Esophagus (tissue), 2 donors: ENCODE results near the gene INVS. TPM values are rescaled to one million over a fixed set of nuclear protein-coding genes. Genes with fewer than 3 reads are reported as not detected.
"Not testable (repeated sequence)": the region's sequence is repeated elsewhere in the genome, so short reads cannot be mapped to it uniquely, and the experiment has no call there.

ENCODE experiments used
- H3K27ac ChIP-seq, 2 donors: one replicate each; pipeline ENCODE4 v1.5.1; 2013; ENCODE audit warnings: low read depth in 2 of 2, mild to moderate bottlenecking in 2 of 2, inconsistent platforms in 1 of 2, low read length in 1 of 2, moderate library complexity in 1 of 2
- H3K27me3 ChIP-seq, 2 donors: one replicate each; pipeline ENCODE4 v1.6.1; 2013; ENCODE audit warnings: low read length in 2 of 2, control low read depth in 1 of 2, mild to moderate bottlenecking in 1 of 2; ENCODE audit not compliant: insufficient read depth in 2 of 2, control insufficient read depth in 1 of 2
- H3K36me3 ChIP-seq, 2 donors: one replicate each; pipeline ENCODE4 v1.6.1; 2013; ENCODE audit warnings: low read length in 1 of 2; ENCODE audit not compliant: control insufficient read depth in 2 of 2, insufficient read depth in 2 of 2
- H3K4me1 ChIP-seq, 2 donors: one replicate each; pipeline ENCODE4 v1.6.1; 2013; ENCODE audit warnings: low read length in 1 of 2; ENCODE audit not compliant: control insufficient read depth in 2 of 2, insufficient read depth in 2 of 2
- H3K4me3 ChIP-seq, 2 donors: one replicate each; pipeline ENCODE4 v1.5.1; 2013; ENCODE audit warnings: low read length in 2 of 2, mild to moderate bottlenecking in 2 of 2, low read depth in 1 of 2, moderate library complexity in 1 of 2
- H3K9me3 ChIP-seq, 2 donors: one replicate each; pipeline ENCODE4 v1.6.1; 2013; ENCODE audit warnings: mild to moderate bottlenecking in 2 of 2, low read depth in 1 of 2, low read length in 1 of 2, moderate library complexity in 1 of 2; ENCODE audit not compliant: control insufficient read depth in 2 of 2, insufficient read depth in 1 of 2
- WGBS, 2 donors: extraction: QIAGEN DNeasy Blood & Tissue Kit; methylation state at CpG; one replicate each; pipeline ENCODE4 v1.1.7; 2013; 5-methylcytosine and 5-hydroxymethylcytosine counted together
- polyA plus RNA-seq, 2 donors: library from polyadenylated mRNA; stranded (reverse); fragments of 200-250 nt; gene quantifications; one replicate each; pipeline ENCODE4 v1.2.3, GENCODE V29; 2013
- donor health status: healthy with polysubstance abuse.
- donor health status: Bipolar disorder and iron deficiency.

Gene INVS
- polyA plus RNA-seq, 2 donors = 3.2 to 3.3 TPM

DNA sequence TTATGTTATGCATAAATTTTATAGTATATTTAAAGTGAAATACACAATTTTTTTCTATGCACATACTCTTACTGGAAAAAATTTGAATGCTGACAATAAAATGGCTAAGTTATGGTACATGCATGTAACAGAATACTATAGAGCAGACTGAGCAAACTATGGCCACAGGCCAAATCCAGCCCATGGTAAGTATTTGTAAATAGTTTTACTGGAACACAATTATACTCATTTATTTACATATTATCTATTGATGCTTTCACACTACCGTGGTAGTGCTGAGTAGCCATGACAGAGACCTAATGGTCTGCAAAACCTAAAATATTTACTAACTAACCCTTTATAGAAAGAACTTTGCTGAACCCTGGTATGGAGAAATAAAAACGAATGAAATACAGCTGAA is 208.0 kb downstream of the INVS start:
- no peak overlapping the region for H3K27ac ChIP-seq
- no peaks in the 10 kb centered on the region for H3K9me3 ChIP-seq
- no peaks in the 10 kb centered on the region for H3K27me3 ChIP-seq
- H3K4me1 ChIP-seq = no peaks in the 10 kb centered on the region
- 76 to 81% methylated on average over 2 of the region's 2 CpGs for WGBS, 2 donors
- H3K36me3 ChIP-seq = peaks cover 2 to 6% of the 10 kb centered on the region in 2 donors
- no peak overlapping the region for H3K4me3 ChIP-seq

DNA sequence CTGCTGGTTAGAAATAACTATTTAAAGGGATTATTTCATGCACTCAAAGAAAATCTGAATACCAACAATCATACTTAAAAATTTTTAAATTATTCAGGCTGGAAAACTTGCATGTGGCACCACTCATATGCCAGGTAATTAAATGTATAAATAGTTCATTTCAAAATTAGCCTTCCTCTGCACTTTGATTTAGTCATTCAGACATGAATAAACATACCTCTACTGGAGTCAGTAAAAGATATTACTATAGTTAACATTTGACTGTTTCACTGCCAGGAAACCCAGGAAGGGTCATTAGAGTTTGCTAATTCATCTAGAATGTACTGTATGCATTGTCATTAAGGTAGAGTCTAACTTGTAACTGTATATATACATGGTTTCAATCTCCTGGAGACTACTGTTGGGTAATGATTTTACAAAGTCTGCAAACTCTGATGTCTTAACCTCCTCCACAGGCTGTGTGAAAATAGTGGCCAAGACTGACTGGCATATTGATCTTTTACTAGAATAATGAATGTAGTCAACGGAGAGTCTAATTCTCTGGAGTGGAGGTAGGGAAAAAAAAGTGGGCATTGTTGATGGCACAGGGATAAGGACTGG is 210.0 kb downstream of the INVS start:
- Histone ChIP-seq H3K4me3 (no peak overlapping the region), H3K36me3 (peaks cover 2% of the 10 kb centered on the region in 2 donors), H3K4me1 (no peaks in the 10 kb centered on the region), H3K9me3 (no peaks in the 10 kb centered on the region), H3K27me3 (no peaks in the 10 kb centered on the region), H3K27ac (no peak overlapping the region)
- WGBS, 2 donors = 74 to 82% methylated on average over 1 of the region's 1 CpG

DNA sequence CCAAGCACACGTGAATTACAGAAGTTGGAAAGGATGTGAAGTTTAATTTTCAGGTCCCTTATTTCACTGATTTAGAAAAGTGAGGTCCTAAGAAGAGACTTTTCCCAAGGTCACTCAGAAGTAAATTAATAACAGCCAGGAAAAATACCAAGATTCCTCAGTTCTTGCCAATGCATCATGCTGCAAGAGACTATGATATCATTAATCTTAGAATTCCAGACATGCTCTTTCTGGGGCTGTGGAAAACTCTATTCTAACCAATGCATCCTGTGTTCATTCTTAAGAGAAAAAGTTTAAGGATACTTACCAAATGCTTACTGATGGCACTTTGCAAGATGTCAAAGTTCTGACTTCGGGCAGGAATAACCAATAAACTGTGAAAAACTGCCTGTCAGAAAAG is 210.9 kb downstream of the INVS start:
- no peaks in the 10 kb centered on the region for H3K27me3 ChIP-seq
- H3K9me3 ChIP-seq = no peaks in the 10 kb centered on the region
- no peak overlapping the region for H3K27ac ChIP-seq
- no peak overlapping the region for H3K4me3 ChIP-seq
- 89 to 91% methylated on average over 2 of the region's 2 CpGs for WGBS, 2 donors
- H3K4me1 ChIP-seq = no peaks in the 10 kb centered on the region
- peaks cover 2% of the 10 kb centered on the region in 2 donors for H3K36me3 ChIP-seq

DNA sequence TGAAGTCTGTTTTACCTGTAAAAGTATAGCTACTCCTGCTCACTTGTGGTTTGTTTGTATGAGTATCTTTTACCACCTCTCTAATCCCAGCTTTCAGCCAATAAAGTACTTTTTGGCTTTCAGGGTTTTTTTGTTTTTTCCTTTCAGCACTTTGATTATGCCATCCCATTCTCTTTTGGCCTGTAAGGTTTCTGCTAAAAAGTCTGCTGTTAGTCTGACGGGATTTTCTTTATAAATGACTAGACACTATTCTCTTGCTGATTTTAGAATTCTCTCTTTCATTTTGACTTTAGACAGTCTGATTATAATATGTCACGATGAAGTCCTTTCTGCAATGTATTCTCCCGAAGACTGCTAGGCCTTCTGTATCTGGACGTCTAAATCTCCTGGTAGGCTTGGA is 216.5 kb downstream of the INVS start:
- Histone ChIP-seq H3K27ac (no peak overlapping the region), H3K36me3 (peaks cover 2% of the 10 kb centered on the region in 2 donors), H3K4me3 (no peak overlapping the region), H3K27me3 (no peaks in the 10 kb centered on the region), H3K9me3 (no peaks in the 10 kb centered on the region), H3K4me1 (no peaks in the 10 kb centered on the region)
- 91% methylated on average over 4 of the region's 4 CpGs for WGBS, 2 donors

DNA sequence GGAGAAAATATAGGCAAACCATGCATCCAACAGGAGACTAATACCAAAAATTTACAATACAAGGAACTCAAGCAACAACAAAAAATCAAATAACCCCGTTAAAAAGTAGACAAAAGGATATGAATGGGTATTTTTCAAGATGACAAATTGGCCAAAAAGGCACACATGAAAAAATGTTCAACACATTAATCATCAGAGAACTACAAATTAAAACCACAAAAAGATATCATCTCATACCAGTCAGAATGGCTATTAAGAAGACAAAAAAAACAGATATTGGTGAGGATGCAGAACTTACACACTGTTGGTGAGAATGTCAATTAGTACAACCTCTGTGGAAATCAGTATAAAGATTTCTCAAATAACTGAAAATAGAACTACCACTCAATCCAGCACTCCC is 218.7 kb downstream of the INVS start:
- Histone ChIP-seq H3K9me3 (no peaks in the 10 kb centered on the region), H3K36me3 (no peaks in the 10 kb centered on the region), H3K4me3 (no peak overlapping the region), H3K27ac (no peak overlapping the region), H3K27me3 (no peaks in the 10 kb centered on the region), H3K4me1 (no peaks in the 10 kb centered on the region)
- 58 to 70% methylated on average over 1 of the region's 1 CpG for WGBS, 2 donors

DNA sequence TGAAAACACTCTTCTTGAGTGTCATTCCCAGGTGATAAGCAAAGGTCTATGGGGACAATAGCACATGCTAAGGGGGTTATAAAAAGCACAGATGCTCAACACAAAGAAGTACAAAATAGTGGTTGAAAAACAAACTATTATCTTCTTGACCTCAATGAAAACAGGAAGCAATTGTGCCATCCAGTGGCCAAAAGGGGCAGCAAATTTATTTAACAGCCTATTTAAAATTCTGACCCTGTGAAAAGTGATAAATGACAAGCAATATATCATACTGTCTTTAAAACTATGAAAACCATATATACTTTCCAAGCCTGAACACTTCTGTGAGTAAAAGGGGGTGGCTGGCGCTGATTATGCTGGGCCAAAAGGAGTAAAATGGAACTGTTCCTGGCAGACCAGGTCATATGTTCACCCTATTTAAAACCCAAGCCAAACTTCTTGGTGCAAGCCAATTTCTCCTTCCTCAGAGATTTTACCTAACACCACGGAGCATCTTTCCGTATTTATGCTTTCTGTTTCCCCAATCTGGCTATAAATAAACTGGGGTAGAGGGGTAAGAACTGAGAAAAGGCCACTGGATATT is 224.0 kb downstream of the INVS start:
- H3K27ac ChIP-seq = no peak overlapping the region
- WGBS, 2 donors = 67 to 69% methylated on average over 3 of the region's 3 CpGs

DNA sequence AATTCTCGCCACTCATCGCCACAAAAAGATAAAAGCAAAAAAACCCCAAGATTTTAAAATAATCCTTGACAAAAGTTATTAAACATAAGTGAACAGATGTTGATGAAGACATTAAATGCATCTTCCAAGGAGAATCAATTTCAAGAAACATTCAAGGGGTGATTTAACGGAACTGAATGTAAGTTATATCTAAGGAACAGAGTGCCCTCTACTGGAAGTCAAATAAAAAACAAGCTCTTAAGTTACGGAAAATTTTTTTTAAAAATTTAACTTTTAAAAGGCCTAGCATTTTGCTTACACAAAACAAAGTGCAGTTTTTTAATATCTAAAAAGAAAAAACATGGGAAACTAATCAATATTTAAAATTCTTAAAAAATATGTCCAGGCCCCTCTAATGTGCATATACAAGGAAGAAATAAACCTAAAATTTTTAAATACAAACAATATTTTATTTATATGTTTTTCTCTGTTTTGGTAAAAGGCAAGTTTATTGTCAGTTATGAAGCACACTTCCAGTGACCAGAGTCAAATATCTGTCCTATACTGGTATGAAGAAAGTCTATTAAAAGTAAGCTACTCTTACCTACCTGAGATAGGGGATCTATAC is 225.7 kb downstream of the INVS start:
- Histone ChIP-seq H3K27ac (no peak overlapping the region), H3K27me3 (no peaks in the 10 kb centered on the region), H3K4me3 (no peak overlapping the region), H3K9me3 (no peaks in the 10 kb centered on the region), H3K4me1 (no peaks in the 10 kb centered on the region), H3K36me3 (no peaks in the 10 kb centered on the region)
- WGBS, 2 donors = 58 to 60% methylated on average over 4 of the region's 4 CpGs

More for the DNA sequence above, 224.0 kb downstream of the INVS start:
- no peaks in the 10 kb centered on the region for H3K4me1 ChIP-seq
- no peaks in the 10 kb centered on the region for H3K9me3 ChIP-seq
- no peak overlapping the region for H3K4me3 ChIP-seq
- no peaks in the 10 kb centered on the region for H3K27me3 ChIP-seq
- H3K36me3 ChIP-seq = no peaks in the 10 kb centered on the region

DNA sequence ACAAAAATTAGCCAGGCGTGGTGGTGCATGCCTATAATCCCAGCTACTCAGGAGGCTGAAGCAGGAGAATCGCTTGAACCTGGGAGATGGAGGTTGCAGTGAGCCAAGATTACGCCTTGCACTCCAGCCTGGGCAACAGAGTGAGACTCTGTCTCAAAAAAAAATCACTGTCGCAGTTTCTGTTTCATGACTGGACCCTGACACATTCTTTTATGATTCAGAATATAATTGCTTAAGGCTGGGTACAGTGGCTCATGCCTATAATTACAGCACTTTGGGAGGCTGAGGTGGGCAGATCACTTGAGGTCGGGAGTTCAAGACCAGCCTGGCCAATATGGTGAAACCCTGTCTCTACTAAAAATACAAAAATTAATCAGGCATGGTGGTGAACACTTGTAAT is 239.7 kb downstream of the INVS start:
- H3K27ac ChIP-seq, H3K4me1 ChIP-seq, H3K36me3 ChIP-seq, H3K9me3 ChIP-seq, H3K4me3 ChIP-seq, H3K27me3 ChIP-seq: not testable (repeated sequence)
- 95 to 98% methylated on average over 5 of the region's 5 CpGs for WGBS, 2 donors

DNA sequence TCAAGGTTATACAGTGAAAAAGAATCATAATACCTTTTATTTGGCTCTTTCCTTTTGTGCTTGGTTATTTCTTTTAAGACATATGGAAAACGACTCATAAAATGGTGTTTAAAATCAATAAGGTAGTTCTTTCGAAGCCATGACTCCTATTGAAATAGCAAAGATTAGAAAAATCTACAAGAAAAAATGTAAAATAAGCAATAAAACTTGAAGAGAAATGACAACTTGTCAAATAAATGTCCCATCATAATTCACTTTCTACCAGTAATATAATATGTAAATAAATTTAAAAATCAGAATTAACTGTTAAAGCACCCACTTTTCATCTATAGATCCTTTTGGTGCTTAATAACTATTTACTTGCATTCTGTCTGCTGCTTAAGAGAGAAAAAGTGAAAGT is 241.2 kb downstream of the INVS start:
- H3K4me1 ChIP-seq = no peaks in the 10 kb centered on the region
- no peak overlapping the region for H3K27ac ChIP-seq
- no peaks in the 10 kb centered on the region for H3K27me3 ChIP-seq
- H3K36me3 ChIP-seq = peaks cover 0 to 3% of the 10 kb centered on the region in 2 donors
- no peak overlapping the region for H3K4me3 ChIP-seq
- 84 to 85% methylated on average over 2 of the region's 2 CpGs for WGBS, 2 donors
- no peaks in the 10 kb centered on the region for H3K9me3 ChIP-seq

DNA sequence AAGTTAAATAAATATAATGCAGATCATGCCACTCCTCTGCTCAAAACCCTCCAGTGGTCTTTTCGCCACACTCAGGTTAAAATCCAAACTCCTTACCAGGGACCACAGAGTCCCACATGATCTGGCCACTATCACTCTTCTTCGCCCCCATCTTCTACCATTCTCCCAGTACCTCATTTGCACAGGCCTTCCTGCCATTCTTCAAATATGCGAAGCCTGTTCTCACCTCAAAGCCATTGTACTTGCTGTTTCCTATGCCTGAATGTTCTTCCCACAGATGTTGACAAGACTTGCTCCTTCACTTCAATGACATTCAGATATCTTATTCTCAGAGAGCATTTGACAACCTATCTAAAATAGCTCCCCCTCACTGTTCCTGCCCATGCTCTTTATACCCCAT is 242.8 kb downstream of the INVS start:
- Histone ChIP-seq H3K4me3 (no peak overlapping the region), H3K4me1 (no peaks in the 10 kb centered on the region), H3K9me3 (no peaks in the 10 kb centered on the region), H3K27me3 (no peaks in the 10 kb centered on the region), H3K27ac (no peak overlapping the region), H3K36me3 (peaks cover 0 to 2% of the 10 kb centered on the region in 2 donors)
- 94 to 97% methylated on average over 3 of the region's 3 CpGs for WGBS, 2 donors
